IPS-11a (cell line): ENCODE results near the gene CCDC192.

Source experiments
- H3K4me3 ChIP-seq: one replicate; pipeline ENCODE4 v1.5.1; 2013; ENCODE audit warnings: low read depth, low read length, control low read depth

The CCDC192 gene

DNA sequence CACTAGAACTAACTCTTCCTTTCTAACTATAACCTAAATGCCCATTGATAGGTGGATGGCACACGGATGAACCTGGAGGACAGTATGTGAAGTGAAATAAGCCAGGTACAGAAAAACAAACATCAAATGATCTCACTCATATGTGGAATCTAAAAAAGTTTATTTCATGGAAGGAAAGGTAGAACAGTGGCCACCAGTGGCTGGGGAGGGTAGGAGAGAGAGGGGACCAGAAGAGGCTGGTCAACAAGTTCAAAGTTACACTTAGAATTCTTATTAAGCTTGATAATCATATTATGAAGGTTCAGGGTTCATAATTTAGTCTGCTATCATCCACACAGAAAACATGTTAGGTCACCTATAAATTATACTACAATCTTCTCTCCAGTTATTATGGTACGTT is 272.8 kb downstream of the CCDC192 start:
- no peak overlapping the region for H3K4me3 ChIP-seq

DNA sequence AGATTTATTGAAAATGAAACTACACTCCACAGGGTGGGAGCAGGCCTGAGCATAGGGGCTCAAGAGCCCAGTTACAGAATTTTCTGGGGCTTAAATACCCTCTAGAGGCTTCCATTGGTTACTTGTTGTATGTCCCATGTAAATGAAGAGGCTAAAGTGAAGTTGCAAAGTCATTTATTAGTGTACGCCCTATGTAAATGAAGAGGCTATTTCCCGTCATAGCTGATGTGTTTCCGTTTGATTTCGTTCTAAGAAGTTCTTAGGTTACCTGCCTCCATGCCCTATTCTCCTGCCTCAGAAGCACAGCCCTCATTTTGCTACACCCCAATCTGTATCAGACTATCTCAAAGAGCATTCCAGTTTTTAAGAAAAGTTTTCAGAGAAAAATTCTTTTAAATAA is 273.3 kb downstream of the CCDC192 start:
- H3K4me3 ChIP-seq, result no peak overlapping the region

DNA sequence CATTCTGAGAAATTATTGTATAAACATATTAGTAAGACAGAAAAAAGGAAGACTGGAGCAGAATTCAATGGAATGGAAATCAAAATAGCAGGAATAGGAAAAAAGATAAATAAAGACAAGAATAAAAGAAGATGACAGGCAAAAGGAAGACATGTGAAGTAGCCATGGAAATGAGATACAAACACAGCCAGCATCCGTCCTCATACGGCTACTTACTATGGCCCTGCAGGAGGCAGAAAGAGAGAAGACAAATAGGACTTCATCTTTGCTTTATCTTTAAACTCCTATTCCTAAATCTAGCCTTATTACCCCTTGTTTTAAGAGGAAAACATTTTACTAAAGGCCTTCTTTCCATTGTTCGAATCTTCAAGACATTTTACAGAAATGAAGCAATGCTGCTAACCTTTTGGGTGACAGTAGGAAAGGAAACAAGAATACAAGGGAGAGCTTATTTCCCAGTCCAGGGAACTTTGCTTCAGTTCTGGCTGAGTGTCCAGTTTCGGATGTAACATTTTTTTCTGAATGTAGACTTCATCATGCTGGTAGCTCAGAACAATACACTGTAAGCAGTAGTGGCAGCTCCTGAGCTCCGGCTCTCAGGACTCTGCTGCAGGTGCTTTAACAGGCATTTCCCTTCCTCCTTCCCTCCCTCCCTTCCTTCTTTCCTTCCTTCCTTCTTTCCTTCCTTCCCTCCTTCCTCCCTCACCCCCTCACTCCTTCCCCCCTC is 274.0 kb downstream of the CCDC192 start:
- no peak overlapping the region for H3K4me3 ChIP-seq

DNA sequence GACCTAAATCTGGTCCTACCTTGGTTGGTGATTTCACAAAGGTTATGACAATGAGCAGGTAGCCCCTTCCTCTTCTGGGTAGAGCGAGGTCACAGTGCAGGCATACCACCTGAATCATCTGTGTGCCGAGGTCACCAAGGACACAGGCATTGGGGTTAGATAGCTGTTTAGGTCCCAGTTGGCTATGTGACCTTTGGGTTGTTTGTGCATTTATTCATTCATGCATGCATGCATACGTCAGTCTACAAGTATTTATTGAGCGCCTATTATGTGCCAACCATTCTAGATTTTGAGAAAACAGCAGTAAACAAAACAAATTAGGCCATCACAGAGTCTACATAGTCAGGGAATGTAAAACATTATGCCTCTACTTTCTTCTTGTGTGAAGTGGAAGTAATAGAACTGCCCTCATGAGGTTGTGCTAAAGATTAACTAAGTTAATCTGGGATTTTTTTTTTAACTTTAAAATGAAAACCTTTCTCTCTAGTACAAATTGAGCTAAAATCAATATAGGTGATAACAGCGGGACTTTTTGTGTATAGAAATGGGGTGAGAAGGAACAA is 275.6 kb downstream of the CCDC192 start:
- no peak overlapping the region for H3K4me3 ChIP-seq

- H3K4me3 ChIP-seq, result no peak overlapping the region
Measured at GRCh38 chr5:127979475-127979874, 276.3 kb downstream of the CCDC192 start.

GRCh38 chr5:127980843-127981242 is 277.7 kb downstream of the CCDC192 start:
- H3K4me3 ChIP-seq, result no peak overlapping the region

DNA sequence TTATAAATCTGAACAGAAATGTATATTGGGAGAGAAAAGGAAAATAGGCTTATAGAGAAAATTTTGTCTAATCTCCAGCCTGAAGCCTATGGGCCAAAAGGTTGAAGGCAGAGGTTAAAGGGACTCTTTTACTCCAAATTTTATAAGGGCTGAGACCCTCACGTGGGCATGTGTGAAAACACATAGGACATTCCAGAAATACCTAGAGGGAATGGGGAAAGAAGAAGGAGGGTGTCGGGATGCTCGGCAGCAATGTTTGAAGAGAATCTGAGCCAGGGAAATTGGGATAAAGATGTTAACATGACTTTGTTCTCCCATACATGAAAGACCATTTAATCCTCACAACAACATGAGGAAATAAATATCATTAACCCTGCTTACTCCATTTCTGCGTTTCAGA is 278.3 kb downstream of the CCDC192 start:
- H3K4me3 ChIP-seq, result no peak overlapping the region

GRCh38 chr5:127985811-127986325 is 282.7 kb downstream of the CCDC192 start:
- no peak overlapping the region for H3K4me3 ChIP-seq

- no peak overlapping the region for H3K4me3 ChIP-seq
Measured at GRCh38 chr5:127987354-127988145, 284.4 kb downstream of the CCDC192 start.

DNA sequence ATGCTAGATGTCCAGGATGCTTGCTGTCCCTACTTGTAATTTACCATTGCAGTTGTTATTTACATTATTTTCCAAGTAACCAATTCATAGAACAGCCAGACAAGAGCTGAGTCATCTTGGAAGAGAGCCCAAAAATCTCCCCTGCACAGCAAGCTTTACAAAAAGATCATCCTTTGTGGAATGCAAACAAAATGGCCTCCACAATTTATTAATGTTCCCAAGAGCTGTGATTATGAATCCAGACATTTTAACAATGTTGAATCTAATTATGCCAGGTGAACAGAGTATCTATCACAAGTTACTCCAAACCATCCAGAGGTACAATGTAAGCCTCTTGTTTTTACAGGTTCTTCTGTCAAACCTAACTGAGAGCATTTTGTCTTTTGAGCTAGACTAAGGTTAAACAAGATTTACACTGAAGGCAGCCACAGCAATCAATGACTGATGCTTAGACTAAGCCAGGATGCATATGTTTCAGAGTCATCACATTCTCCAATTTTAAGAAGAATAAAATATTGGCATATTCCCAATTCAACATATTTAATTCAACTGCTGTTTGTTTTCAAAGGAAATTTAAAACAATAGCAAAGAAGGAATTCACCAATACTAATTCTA is 285.1 kb downstream of the CCDC192 start:
- H3K4me3 ChIP-seq, result no peak overlapping the region
